K562 (cell line): ENCODE measurements around the gene SPON1. TPM values are rescaled to one million over a fixed set of nuclear protein-coding genes. Genes with fewer than 3 reads are reported as not detected.
A peak's percentile ranks its signal among the peaks of the same experiment; 100 is the strongest.

Experiments
- ATAC-seq: fragments of 200-7000 bp; cut with Tn5 transposase; 3 replicates; pipeline ENCODE4 v1.9.1; 2020; ENCODE audit warnings: moderate library complexity
- BruUV-seq: library from RNA; stranded (reverse); fragments of 400-500 nt; replicated peaks from 2 replicates; lab custom pipeline; 2021; lab: Mats Ljungman, UMichigan
- CTCF ChIA-PET: fragments of 300-600 bp; formaldehyde crosslinking; extraction: SDS; loops from one replicate; lab custom pipeline; 2021; ENCODE audit warnings: low intra/inter-chr PET ratio; lab: Yijun Ruan, JAX
- POLR2A ChIA-PET: fragments of 300-600, 350-650 bp; sonication (Branson Sonifier 250); formaldehyde crosslinking; extraction: SDS; loops from one replicate; lab custom pipeline; 2021; ENCODE audit warnings: antibody characterized with exemption, inconsistent platforms; lab: Yijun Ruan, JAX
- DNase-seq, 4 experiments: peaks; one replicate each; pipeline versions ENCODE4 v3.0.0 to v3.0.0-alpha.2; 2011 to 2018; ENCODE audit warnings: low spot score in 3 of 4, mixed read lengths in 3 of 4; ENCODE audit errors: extremely low read depth in 1 of 4
- FAIRE-seq: peaks from 2 replicates; lab custom pipeline; 2011; peaks lifted over from hg19 to GRCh38; lab: Jason Lieb, UNC
- H2AFZ ChIP-seq: 2 replicates; pipeline ENCODE4 v1.6.0; 2011; ENCODE audit warnings: low read depth, low read length, control low read depth, inconsistent platforms
- H3K27ac ChIP-seq: fragments of 200-600 bp; 3 replicates; pipeline ENCODE4 v1.8.0; 2011; ENCODE audit warnings: low read depth, mild to moderate bottlenecking, control low read depth, inconsistent platforms, low read length, moderate library complexity, mixed read lengths; ENCODE audit errors: extremely low read depth
- H3K27me3 ChIP-seq, 2 experiments: fragments of 300-600 bp in 1 of 2; 2 replicates in 1 of 2; 3 replicates in 1 of 2; pipeline versions ENCODE4 v1.6.0 to v1.8.0; 2011; ENCODE audit warnings: inconsistent platforms in 2 of 2, low read length in 2 of 2, mild to moderate bottlenecking in 1 of 2, mixed read lengths in 1 of 2, moderate library complexity in 1 of 2; ENCODE audit not compliant: control insufficient read depth in 2 of 2, insufficient read depth in 2 of 2
- H3K36me3 ChIP-seq: fragments of 300-600 bp; 3 replicates; pipeline ENCODE4 v1.8.0; 2011; ENCODE audit warnings: mild to moderate bottlenecking, low read length, inconsistent platforms; ENCODE audit not compliant: control insufficient read depth, insufficient read depth
- H3K4me1 ChIP-seq, 2 experiments: fragments of 200-600 bp in 1 of 2; replicated peaks in 1 of 2; 2 replicates in 1 of 2; 3 replicates in 1 of 2; pipeline versions ENCODE4 v1.5.1 to v1.8.0; 2011; ENCODE audit warnings: inconsistent platforms in 2 of 2, low read length in 2 of 2, mild to moderate bottlenecking in 1 of 2, mixed read lengths in 1 of 2, moderate library complexity in 1 of 2; ENCODE audit not compliant: control insufficient read depth in 2 of 2, insufficient read depth in 2 of 2
- H3K4me2 ChIP-seq: 2 replicates; pipeline ENCODE4 v1.6.1; 2011; ENCODE audit warnings: low read length, control low read depth, inconsistent platforms, mixed read lengths; ENCODE audit not compliant: insufficient read depth
- H3K4me3 ChIP-seq: fragments of 200-600 bp; sonication (generic), shearing (Covaris generic); 2 replicates; pipeline ENCODE4 v1.5.1; 2016; ENCODE audit warnings: control low read depth, inconsistent platforms
- H3K79me2 ChIP-seq: fragments of 200-600 bp; 3 replicates; pipeline ENCODE4 v1.8.0; 2011; ENCODE audit warnings: low read length, inconsistent platforms; ENCODE audit not compliant: control insufficient read depth, insufficient read depth
- H3K9ac ChIP-seq, 2 experiments: 2 replicates each; pipeline versions ENCODE4 v1.6.0 to v1.6.1; 2011; ENCODE audit warnings: low read depth in 2 of 2, low read length in 2 of 2, control low read depth in 1 of 2, inconsistent platforms in 1 of 2, mild to moderate bottlenecking in 1 of 2, mixed read lengths in 1 of 2; ENCODE audit not compliant: insufficient read depth in 1 of 2
- H3K9me1 ChIP-seq: one replicate; pipeline ENCODE4 v1.6.0; 2011; ENCODE audit warnings: inconsistent platforms, mild to moderate bottlenecking, low read length, moderate library complexity; ENCODE audit not compliant: control insufficient read depth, insufficient read depth
- H3K9me3 ChIP-seq: replicated peaks from 2 replicates; pipeline ENCODE4 v1.5.1; 2011; ENCODE audit warnings: low read depth, low read length, inconsistent platforms; ENCODE audit not compliant: control insufficient read depth, insufficient read depth
- H4K20me1 ChIP-seq: replicated peaks from 2 replicates; pipeline ENCODE4 v1.6.1; 2011; ENCODE audit warnings: low read length, inconsistent platforms, mixed read lengths; ENCODE audit not compliant: control insufficient read depth, insufficient read depth
- COPS2 ChIP-seq: fragments of 450-650 bp; conservative IDR thresholded peaks from 2 replicates; pipeline ENCODE4 v1.6.1; 2016; ENCODE audit warnings: mild to moderate bottlenecking, moderate library complexity
- ZNF316 ChIP-seq: fragments of 450-650 bp; IDR thresholded peaks from 2 replicates; pipeline ENCODE4 v1.6.1; 2016
- WGBS: fragments of 100-300 bp; shearing (Covaris generic); methylation state at CpG from one replicate; pipeline ENCODE4 v1.1.6; 2016; ENCODE audit warnings: low coverage, mixed read lengths; ENCODE audit not compliant: insufficient coverage; ENCODE audit errors: missing lambda C conversion rate; 5-methylcytosine and 5-hydroxymethylcytosine counted together
- in situ Hi-C: fragments of 300-500 bp; cut with MboI; formaldehyde crosslinking; loops from 4 replicates; pipeline ENCODE4 v1.15.0; 2018; ENCODE audit warnings: inconsistent platforms, mixed read lengths
- intact Hi-C: fragments of 100-400 bp; cut with micrococcal nuclease; formaldehyde crosslinking; loops from 2 replicates; pipeline ENCODE4 v1.14.2; 2022
- polyA plus RNA-seq, 8 experiments: library from polyadenylated mRNA; depleted of rRNA in 4 of 8; stranded (reverse) in 5 of 8; unstranded in 3 of 8; fragments of >200 nt; fragmentation: Nextera tagmentation in 2 of 8; fragmentation: Illumina TruSeq in 1 of 8; extraction: Ambion mirVana in 2 of 8; extraction: Trizol in 1 of 8; gene quantifications; 2 replicates each; pipeline versions ENCODE4 v1.2.1 to v1.2.3, GENCODE V29; 2011 to 2014; ENCODE audit warnings: inconsistent platforms in 1 of 8, missing spikeins in 1 of 8
- small RNA-seq: library from RNA; depleted of rRNA; stranded (forward); fragments of <200 nt; gene quantifications from one replicate; pipeline ENCODE3, GENCODE V24; 2014
- total RNA-seq, 7 experiments: library from RNA; depleted of rRNA in 6 of 7; stranded (reverse); fragments of >200 nt in 6 of 7; fragmentation: Illumina TruSeq in 2 of 7; extraction: Trizol in 2 of 7; gene quantifications; 2 replicates each; pipeline versions ENCODE4 v1.2.1 to v1.2.3, GENCODE V29; 2011 to 2021; ENCODE audit warnings: low replicate concordance in 1 of 7

SPON1 gene
- total and polyA plus RNA-seq, 9 of the 15 experiments (the other 6 are each of a cell fraction or from before 2014, with no cell fraction given), result 0.04 to 0.06 TPM; not detected in 7

DNA sequence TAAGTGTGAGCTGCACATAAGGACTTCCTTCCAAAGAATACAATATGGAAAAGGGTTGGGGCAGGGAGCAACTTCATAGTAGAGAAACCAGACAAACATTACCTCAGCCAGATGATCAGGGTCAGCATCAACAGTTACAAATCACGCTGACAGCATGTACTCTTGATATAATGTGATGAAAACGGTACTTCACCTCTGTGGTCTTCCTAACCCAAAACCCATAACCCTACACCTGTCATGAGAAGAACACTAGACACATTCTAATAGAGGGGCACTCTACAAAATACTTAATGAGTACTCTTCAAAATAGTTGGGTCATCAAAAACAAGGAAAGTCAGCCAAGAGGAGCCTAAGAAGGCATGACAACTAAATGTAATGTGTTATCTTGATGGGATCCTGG, 352.6 kb downstream of the SPON1 start:
- no peak overlapping the region for H2AFZ ChIP-seq
- CTCF ChIA-PET, result no interaction called here
- H3K27me3 ChIP-seq, result no peaks in the 10 kb centered on the region
- no peaks in the 10 kb centered on the region for H3K9me3 ChIP-seq
- H3K4me3 ChIP-seq, result no peak overlapping the region
- H3K9me1 ChIP-seq, result no peaks in the 10 kb centered on the region
- H3K4me1 ChIP-seq, result peaks cover 0 to 3% of the 10 kb centered on the region in 2 experiments; a peak in 1 of 5 replicates
- no peak overlapping the region for H3K27ac ChIP-seq
- H3K9ac ChIP-seq, result no peak overlapping the region
- no peaks in the 10 kb centered on the region for H3K36me3 ChIP-seq
- 48% methylated on average over 2 of the region's 2 CpGs for WGBS
- intact Hi-C loops (no loop called here), in situ Hi-C loops (no loop called here)
- H3K4me2 ChIP-seq, result no peak overlapping the region
- POLR2A ChIA-PET, result no interaction called here
- FAIRE-seq (no peak), DNase-seq (no peak), ATAC-seq (no peak)
- H4K20me1 ChIP-seq, result 0 out of 2 replicates have a peak, but pooled peaks cover 4% of the 10 kb centered on the region
- peak; percentile 14; the same call in 1 of the 2 replicates for TF ChIP-seq ZNF316
- no peak for TF ChIP-seq COPS2
- peaks cover 44% of the 10 kb centered on the region; the same call in 2 of the 3 replicates for H3K79me2 ChIP-seq
- BruUV-seq, result no TSS peak

Small RNAs within 50 kb of the gene (small RNA-seq; reads per million reads assigned to genes)
- not detected for gene RNA5SP332
